Sigmoid colon (tissue), 7 donors: ENCODE measurements around the gene EVA1A. TPM values are rescaled to one million over a fixed set of nuclear protein-coding genes. Genes with fewer than 3 reads are reported as not detected.
"Not testable (repeated sequence)": the region's sequence is repeated elsewhere in the genome, so short reads cannot be mapped to it uniquely, and the experiment has no call there.

ENCODE experiments used
- DNase-seq: peaks from one replicate; pipeline ENCODE4 v3.0.0-alpha.2; 2019
- H3K27ac ChIP-seq, 4 donors: fragments of 200-600 bp; sonication (generic); one replicate each; pipeline ENCODE4 v1.5.1; 2016 to 2019; ENCODE audit warnings: mild to moderate bottlenecking in 1 of 4
- H3K27me3 ChIP-seq, 3 donors: fragments of 200-600 bp; sonication (generic); one replicate each; pipeline ENCODE4 v1.5.1; 2019; ENCODE audit warnings: mild to moderate bottlenecking in 1 of 3
- H3K36me3 ChIP-seq, 4 donors: fragments of 200-600 bp; sonication (generic); one replicate each; pipeline ENCODE4 v1.5.1; 2016 to 2019
- H3K4me1 ChIP-seq, 4 donors: fragments of 200-600 bp; sonication (generic); one replicate each; pipeline ENCODE4 v1.5.1; 2017 to 2019
- H3K4me3 ChIP-seq, 4 donors: fragments of 200-600 bp; sonication (generic); one replicate each; pipeline ENCODE4 v1.5.1; 2017 to 2019; ENCODE audit warnings: mild to moderate bottlenecking in 2 of 4, moderate library complexity in 1 of 4
- H3K9me3 ChIP-seq, 4 donors: fragments of 200-600 bp in 3 of 4; sonication (generic) in 3 of 4; one replicate each; pipeline versions ENCODE4 v1.5.1 to v1.6.1; 2013 to 2019
- EP300 ChIP-seq, 4 donors: sonication (generic); formaldehyde crosslinking; IDR thresholded peaks; one replicate each; pipeline ENCODE4 v1.6.1; 2017; ENCODE audit warnings: antibody characterized with exemption in 4 of 4
- POLR2A ChIP-seq, 2 donors: fragments of 450-650 bp; IDR thresholded peaks; one replicate each; pipeline ENCODE4 v1.6.1; 2016; ENCODE audit warnings: antibody characterized with exemption in 2 of 2, mild to moderate bottlenecking in 2 of 2, moderate library complexity in 2 of 2
- POLR2AphosphoS5 ChIP-seq, 4 donors: sonication (generic); formaldehyde crosslinking; IDR thresholded peaks; one replicate each; pipeline ENCODE4 v1.6.1; 2017; ENCODE audit warnings: antibody characterized with exemption in 4 of 4
- WGBS, 2 donors: extraction: QIAGEN DNeasy Blood & Tissue Kit; methylation state at CpG; one replicate each; pipeline ENCODE4 v1.1.7; 2013; 5-methylcytosine and 5-hydroxymethylcytosine counted together
- intact Hi-C: fragments of 100-400 bp; cut with DNase I; formaldehyde crosslinking; loops from one replicate; pipeline ENCODE4 v1.15.1; 2023
- polyA plus RNA-seq, 3 donors: library from polyadenylated mRNA; stranded (reverse); fragments of 200-250 nt; gene quantifications; one replicate each; pipeline ENCODE4 v1.2.3, GENCODE V29; 2013
- total RNA-seq, 4 donors: library from RNA; depleted of rRNA; stranded (reverse); fragments of >200 nt; gene quantifications; one replicate each; pipeline ENCODE4 v1.1.0, GENCODE V29; 2016
- TF ChIP-seq, protein P1 (sequence below), 4 experiments: fragments of 450-650 bp in 3 of 4; fragments of 200-600 bp in 1 of 4; IDR thresholded peaks; one replicate each; pipeline ENCODE4 v1.5.1; 2016 to 2019; ENCODE audit warnings: antibody characterized with exemption in 4 of 4, mild to moderate bottlenecking in 3 of 4, moderate library complexity in 2 of 4
- donor health status: healthy with polysubstance abuse.
- donor health status: Bipolar disorder and iron deficiency.
- donor health status: healthy.

EVA1A gene
- total and polyA plus RNA-seq, 7 donors, result 1.2 to 5.4 (median 1.2) TPM; not detected in 4

DNA sequence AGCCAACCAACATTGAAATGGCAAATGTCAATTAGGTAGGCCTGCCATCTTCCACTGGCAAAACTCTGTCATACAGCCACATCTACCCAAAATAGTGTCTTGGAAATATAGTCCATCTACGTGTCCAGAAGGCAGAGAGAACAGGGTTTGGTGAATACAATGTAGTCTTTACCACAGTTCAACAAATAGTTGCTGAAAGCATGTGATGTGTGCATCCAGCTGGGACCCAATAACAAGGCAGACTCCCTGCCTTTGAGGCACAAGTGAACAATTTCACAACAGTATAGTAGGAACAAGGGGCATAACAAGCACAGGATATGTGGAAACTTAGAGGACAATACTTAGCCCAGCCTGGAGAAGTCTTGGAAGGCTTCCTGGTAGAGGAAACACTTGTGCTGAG is 72.6 kb downstream of the EVA1A start:
- Histone ChIP-seq H3K9me3 (no peaks in the 10 kb centered on the region), H3K27me3 (no peaks in the 10 kb centered on the region), H3K36me3 (no peaks in the 10 kb centered on the region), H3K4me1 (no peaks in the 10 kb centered on the region), H3K4me3 (no peak overlapping the region), H3K27ac (no peak overlapping the region)
- no peak for DNase-seq
- intact Hi-C loops, result no loop called here
- 55 to 86% methylated on average over 1 of the region's 1 CpG for WGBS, 2 donors
- TF ChIP-seq, protein P1, sequence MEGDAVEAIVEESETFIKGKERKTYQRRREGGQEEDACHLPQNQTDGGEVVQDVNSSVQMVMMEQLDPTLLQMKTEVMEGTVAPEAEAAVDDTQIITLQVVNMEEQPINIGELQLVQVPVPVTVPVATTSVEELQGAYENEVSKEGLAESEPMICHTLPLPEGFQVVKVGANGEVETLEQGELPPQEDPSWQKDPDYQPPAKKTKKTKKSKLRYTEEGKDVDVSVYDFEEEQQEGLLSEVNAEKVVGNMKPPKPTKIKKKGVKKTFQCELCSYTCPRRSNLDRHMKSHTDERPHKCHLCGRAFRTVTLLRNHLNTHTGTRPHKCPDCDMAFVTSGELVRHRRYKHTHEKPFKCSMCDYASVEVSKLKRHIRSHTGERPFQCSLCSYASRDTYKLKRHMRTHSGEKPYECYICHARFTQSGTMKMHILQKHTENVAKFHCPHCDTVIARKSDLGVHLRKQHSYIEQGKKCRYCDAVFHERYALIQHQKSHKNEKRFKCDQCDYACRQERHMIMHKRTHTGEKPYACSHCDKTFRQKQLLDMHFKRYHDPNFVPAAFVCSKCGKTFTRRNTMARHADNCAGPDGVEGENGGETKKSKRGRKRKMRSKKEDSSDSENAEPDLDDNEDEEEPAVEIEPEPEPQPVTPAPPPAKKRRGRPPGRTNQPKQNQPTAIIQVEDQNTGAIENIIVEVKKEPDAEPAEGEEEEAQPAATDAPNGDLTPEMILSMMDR (IDR thresholded peaks at IDR 0.05), result no peak
- TF ChIP-seq POLR2A (IDR thresholded peaks at IDR 0.05), result no peak
- no peak for TF ChIP-seq POLR2AphosphoS5 (IDR thresholded peaks at IDR 0.05)
- no peak for TF ChIP-seq EP300 (IDR thresholded peaks at IDR 0.05)

- WGBS, 2 donors, result 92 to 93% methylated on average over 2 of the region's 2 CpGs
- not testable (repeated sequence) for H3K4me3 ChIP-seq
Measured at GRCh38 chr2:75486735-75487134, 74.0 kb downstream of the EVA1A start.

DNA sequence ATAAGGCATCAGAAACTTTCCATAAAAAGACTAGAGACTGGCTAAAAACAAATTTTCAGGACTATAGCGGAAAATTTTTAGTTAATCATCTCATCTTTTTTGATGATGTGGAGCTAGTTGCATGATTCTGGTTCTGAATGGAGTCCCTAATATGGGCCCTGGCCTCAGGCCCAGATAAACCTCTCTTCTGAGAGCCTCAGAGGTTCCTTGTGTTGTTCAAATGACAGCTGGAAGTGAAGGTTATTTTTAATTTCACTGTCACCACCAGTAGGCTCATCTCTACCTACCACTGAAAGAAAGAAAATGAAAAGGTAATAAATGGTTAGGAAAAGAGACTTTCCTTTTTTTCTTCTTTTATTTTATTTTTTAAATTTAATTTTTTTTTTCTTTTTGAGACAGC is 75.9 kb downstream of the EVA1A start:
- no peak for DNase-seq
- H3K9me3 ChIP-seq, result no peaks in the 10 kb centered on the region
- WGBS, 2 donors, result 91 to 97% methylated on average over 1 of the region's 1 CpG
- intact Hi-C loops, result no loop called here
- no peaks in the 10 kb centered on the region for H3K36me3 ChIP-seq
- H3K27me3 ChIP-seq, result no peaks in the 10 kb centered on the region
- H3K27ac ChIP-seq, result no peak overlapping the region
- TF ChIP-seq POLR2A (IDR thresholded peaks at IDR 0.05), result no peak
- TF ChIP-seq, protein P1 (IDR thresholded peaks at IDR 0.05), result no peak
- no peak for TF ChIP-seq EP300 (IDR thresholded peaks at IDR 0.05)
- no peak for TF ChIP-seq POLR2AphosphoS5 (IDR thresholded peaks at IDR 0.05)
- H3K4me3 ChIP-seq, result no peak overlapping the region
- no peaks in the 10 kb centered on the region for H3K4me1 ChIP-seq

More at GRCh38 chr2:75486735-75487134, 74.0 kb downstream of the EVA1A start:
- H3K4me1 ChIP-seq, intact Hi-C loops, H3K36me3 ChIP-seq, H3K27ac ChIP-seq, H3K27me3 ChIP-seq, H3K9me3 ChIP-seq, DNase-seq: not testable (repeated sequence)

DNA sequence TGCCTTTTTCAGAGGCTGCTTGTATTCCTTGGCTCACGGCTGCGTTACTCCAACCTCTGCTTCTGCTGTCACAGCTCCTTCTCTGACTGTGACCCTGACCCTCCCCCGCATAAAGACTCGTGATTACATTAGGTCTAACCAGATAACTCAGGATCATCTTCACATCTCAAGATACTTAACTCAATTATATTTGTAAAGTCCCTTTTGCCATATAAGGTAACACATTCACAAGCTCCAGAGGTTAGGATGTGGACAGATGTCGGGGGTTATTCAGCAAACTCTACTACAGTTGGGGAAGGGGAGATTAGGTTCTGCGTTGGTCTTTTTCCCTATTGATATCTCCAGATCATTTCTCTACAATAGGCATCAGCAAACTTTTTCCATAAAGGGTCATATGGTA is 76.9 kb downstream of the EVA1A start:
- WGBS, 2 donors, result 88 to 90% methylated on average over 6 of the region's 6 CpGs
- Histone ChIP-seq H3K4me1 (no peaks in the 10 kb centered on the region), H3K27me3 (no peaks in the 10 kb centered on the region), H3K9me3 (no peaks in the 10 kb centered on the region), H3K27ac (no peak overlapping the region), H3K4me3 (no peak overlapping the region), H3K36me3 (no peaks in the 10 kb centered on the region)
- DNase-seq, result no peak
- no peak for TF ChIP-seq EP300 (IDR thresholded peaks at IDR 0.05)
- no peak for TF ChIP-seq POLR2A (IDR thresholded peaks at IDR 0.05)
- TF ChIP-seq, protein P1 (IDR thresholded peaks at IDR 0.05), result no peak
- TF ChIP-seq POLR2AphosphoS5 (IDR thresholded peaks at IDR 0.05), result no peak
- intact Hi-C loops, result no loop called here

- no peaks in the 10 kb centered on the region for H3K27me3 ChIP-seq
- no peak overlapping the region for H3K27ac ChIP-seq
- intact Hi-C loops, result no loop called here
- no peak for TF ChIP-seq EP300 (IDR thresholded peaks at IDR 0.05)
- TF ChIP-seq, protein P1 (IDR thresholded peaks at IDR 0.05), result no peak
- TF ChIP-seq POLR2A (IDR thresholded peaks at IDR 0.05), result no peak
- no peak for TF ChIP-seq POLR2AphosphoS5 (IDR thresholded peaks at IDR 0.05)
- no peaks in the 10 kb centered on the region for H3K4me1 ChIP-seq
- H3K4me3 ChIP-seq, result no peak overlapping the region
- no peaks in the 10 kb centered on the region for H3K9me3 ChIP-seq
- no peak for DNase-seq
- H3K36me3 ChIP-seq, result no peaks in the 10 kb centered on the region
Measured at GRCh38 chr2:75482398-75482797, 78.3 kb downstream of the EVA1A start.
